ENCODE results near the gene URM1.
A peak's percentile ranks its signal among the peaks of the same experiment; 100 is the strongest.

URM1 gene

GRCh38 chr9:128369024-128369706, 2.0 kb upstream of the URM1 start:
- Mint-ChIP-seq H3K4me1 (peaks cover 46% of the 10 kb centered on the region), H3K4me3 (no peak overlapping the region), H3K9me3 (no peaks in the 10 kb centered on the region)

GRCh38 chr9:128370367-128370751, 815 bp upstream of the URM1 start:
- Mint-ChIP-seq H3K27ac (peak overlapping the region; percentile 93 to 96), H3K4me1 (peaks cover 34% of the 10 kb centered on the region), H3K9me3 (no peaks in the 10 kb centered on the region), H3K4me3 (peak overlapping the region; percentile 95 to 96), H3K27me3 (no peaks in the 10 kb centered on the region)
- no peak for DNase-seq
- no peak for ATAC-seq

More at GRCh38 chr9:128369024-128369706, 2.0 kb upstream of the URM1 start:
- H3K27ac Mint-ChIP-seq: no peak overlapping the region
- ATAC-seq (no peak), DNase-seq (no peak)
- no peaks in the 10 kb centered on the region for H3K27me3 Mint-ChIP-seq

GRCh38 chr9:128371630-128372117, 500 bp downstream of the URM1 start:
- H3K9me3 Mint-ChIP-seq: no peaks in the 10 kb centered on the region
- H3K27me3 Mint-ChIP-seq: no peaks in the 10 kb centered on the region
- H3K27ac Mint-ChIP-seq: peak overlapping the region; percentile 93 to 96
- ATAC-seq (no peak), DNase-seq (no peak)
- peak overlapping the region; percentile 95 to 96 for H3K4me3 Mint-ChIP-seq
- H3K4me1 Mint-ChIP-seq: peaks cover 35% of the 10 kb centered on the region

- DNase-seq (no peak), ATAC-seq (no peak)
- H3K4me3 Mint-ChIP-seq: peak overlapping the region; percentile 95 to 96
- no peaks in the 10 kb centered on the region for H3K9me3 Mint-ChIP-seq
- H3K4me1 Mint-ChIP-seq: peaks cover 35% of the 10 kb centered on the region
- peak overlapping the region in 1 of 2 donors; percentile 93 for H3K27ac Mint-ChIP-seq
- H3K27me3 Mint-ChIP-seq: no peaks in the 10 kb centered on the region
Observed at GRCh38 chr9:128372188-128372641, 1.0 kb downstream of the URM1 start.

- H3K4me3 Mint-ChIP-seq: peak overlapping the region; percentile 95 to 96
- no peak for ATAC-seq
- DNase-seq: no peak
- no peak overlapping the region for H3K27ac Mint-ChIP-seq
- H3K4me1 Mint-ChIP-seq: peaks cover 35% of the 10 kb centered on the region
- no peaks in the 10 kb centered on the region for H3K9me3 Mint-ChIP-seq
- no peaks in the 10 kb centered on the region for H3K27me3 Mint-ChIP-seq
Observed at GRCh38 chr9:128372784-128373183, 1.6 kb downstream of the URM1 start.

- DNase-seq: no peak
- no peak overlapping the region for H3K4me3 Mint-ChIP-seq
- H3K27ac Mint-ChIP-seq: no peak overlapping the region
- no peaks in the 10 kb centered on the region for H3K27me3 Mint-ChIP-seq
- H3K9me3 Mint-ChIP-seq: no peaks in the 10 kb centered on the region
- no peak for ATAC-seq
- H3K4me1 Mint-ChIP-seq: peaks cover 35% of the 10 kb centered on the region
Observed at GRCh38 chr9:128374221-128374675, 3.1 kb downstream of the URM1 start.

GRCh38 chr9:128375865-128376264, 4.7 kb downstream of the URM1 start:
- no peak for ATAC-seq
- H3K4me3 Mint-ChIP-seq: no peak overlapping the region
- no peaks in the 10 kb centered on the region for H3K9me3 Mint-ChIP-seq
- H3K27me3 Mint-ChIP-seq: no peaks in the 10 kb centered on the region
- DNase-seq: no peak
- peaks cover 27% of the 10 kb centered on the region for H3K4me1 Mint-ChIP-seq
- H3K27ac Mint-ChIP-seq: peak overlapping the region in 1 of 2 donors; percentile 57

- Mint-ChIP-seq H3K27ac (peak overlapping the region in 1 of 2 donors; percentile 27), H3K4me1 (no peaks in the 10 kb centered on the region), H3K9me3 (no peaks in the 10 kb centered on the region), H3K27me3 (no peaks in the 10 kb centered on the region), H3K4me3 (no peak overlapping the region)
- no peak for DNase-seq
- no peak for ATAC-seq
Observed at GRCh38 chr9:128382261-128382660, 11.1 kb downstream of the URM1 start.

GRCh38 chr9:128383007-128383753, 12.0 kb downstream of the URM1 start:
- H3K27me3 Mint-ChIP-seq: no peaks in the 10 kb centered on the region
- H3K4me1 Mint-ChIP-seq: no peaks in the 10 kb centered on the region
- peak overlapping the region in 1 of 2 donors; percentile 78 for H3K27ac Mint-ChIP-seq
- H3K9me3 Mint-ChIP-seq: no peaks in the 10 kb centered on the region
- ATAC-seq (no peak), DNase-seq (no peak)
- H3K4me3 Mint-ChIP-seq: no peak overlapping the region

GRCh38 chr9:128383791-128384190, 12.6 kb downstream of the URM1 start:
- no peaks in the 10 kb centered on the region for H3K9me3 Mint-ChIP-seq
- H3K4me3 Mint-ChIP-seq: no peak overlapping the region
- H3K27me3 Mint-ChIP-seq: no peaks in the 10 kb centered on the region
- no peaks in the 10 kb centered on the region for H3K4me1 Mint-ChIP-seq
- no peak overlapping the region for H3K27ac Mint-ChIP-seq
- no peak for DNase-seq
- ATAC-seq: no peak

GRCh38 chr9:128384801-128385495, 13.8 kb downstream of the URM1 start:
- Mint-ChIP-seq H3K27ac (no peak overlapping the region), H3K27me3 (no peaks in the 10 kb centered on the region), H3K9me3 (no peaks in the 10 kb centered on the region), H3K4me3 (no peak overlapping the region), H3K4me1 (no peaks in the 10 kb centered on the region)
- DNase-seq (no peak), ATAC-seq (no peak)

- Mint-ChIP-seq H3K27ac (peak overlapping the region in 1 of 2 donors; percentile 83), H3K4me3 (no peak overlapping the region), H3K9me3 (no peaks in the 10 kb centered on the region), H3K27me3 (no peaks in the 10 kb centered on the region), H3K4me1 (no peaks in the 10 kb centered on the region)
- no peak for DNase-seq
- no peak for ATAC-seq
Observed at GRCh38 chr9:128385496-128386460, 14.6 kb downstream of the URM1 start.

- Mint-ChIP-seq H3K4me3 (no peak overlapping the region), H3K9me3 (no peaks in the 10 kb centered on the region), H3K27ac (no peak overlapping the region), H3K4me1 (no peaks in the 10 kb centered on the region), H3K27me3 (no peaks in the 10 kb centered on the region)
- no peak for DNase-seq
- no peak for ATAC-seq
Observed at GRCh38 chr9:128388150-128388549, 17.0 kb downstream of the URM1 start.

GRCh38 chr9:128389395-128390149, 18.4 kb downstream of the URM1 start:
- no peaks in the 10 kb centered on the region for H3K9me3 Mint-ChIP-seq
- no peak overlapping the region for H3K4me3 Mint-ChIP-seq
- H3K27ac Mint-ChIP-seq: no peak overlapping the region
- ATAC-seq: no peak
- no peak for DNase-seq
- H3K4me1 Mint-ChIP-seq: no peaks in the 10 kb centered on the region
- no peaks in the 10 kb centered on the region for H3K27me3 Mint-ChIP-seq

All from stimulated activated naive CD8-positive, alpha-beta T cell treated with anti-CD3 and anti-CD28 coated beads, Interleukin-15, amount 100 ng/mL, for 72 hours (primary cell).